Measurements from ENCODE around the gene CIAO3.

The CIAO3 gene

DNA sequence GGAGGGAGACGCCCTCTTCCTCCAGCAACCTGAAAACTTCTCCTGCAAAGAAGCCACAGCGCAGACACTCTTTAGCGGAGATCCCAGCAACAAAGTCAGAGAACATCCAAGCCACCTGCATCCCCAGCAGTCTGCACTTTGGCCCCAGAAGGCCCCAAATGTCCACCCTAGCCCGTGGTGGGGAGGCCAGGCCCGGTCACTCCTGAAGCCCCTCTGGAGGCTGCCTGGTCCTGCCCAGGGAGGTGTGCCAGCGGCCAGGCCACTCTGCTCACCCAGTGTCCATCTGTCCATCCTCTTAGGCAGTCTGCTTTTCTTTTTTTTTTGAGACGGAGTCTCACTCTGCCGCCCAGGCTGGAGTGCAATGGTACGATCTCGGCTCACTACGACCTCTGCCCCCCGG lies 8.5 kb downstream of the CIAO3 start:
- DNase-seq (ENCODE audit: low spot score) = no peak
- in situ Hi-C loops (cut with MboI; ENCODE audit: low sequenced_read_pairs, unreplicated experiment) = no loop called here
- no peak for TF ChIP-seq CTCF (IDR thresholded peaks at IDR 0.05; ENCODE audit: borderline replicate concordance, control extremely low read depth, extremely low read depth, insufficient read depth, missing control alignments)

- DNase-seq (ENCODE audit: low spot score) = no peak
- in situ Hi-C loops (cut with MboI; ENCODE audit: low sequenced_read_pairs, unreplicated experiment) = no loop called here
- no peak for TF ChIP-seq CTCF (IDR thresholded peaks at IDR 0.05; ENCODE audit: borderline replicate concordance, control extremely low read depth, extremely low read depth, insufficient read depth, missing control alignments)
Measured at GRCh38 chr16:730666-731509, 9.9 kb downstream of the CIAO3 start.

GRCh38 chr16:729768-730665 lies 10.8 kb downstream of the CIAO3 start:
- no peak for DNase-seq (ENCODE audit: low spot score)
- TF ChIP-seq CTCF (IDR thresholded peaks at IDR 0.05; ENCODE audit: borderline replicate concordance, control extremely low read depth, extremely low read depth, insufficient read depth, missing control alignments) = no peak
- in situ Hi-C loops (cut with MboI; ENCODE audit: low sequenced_read_pairs, unreplicated experiment) = no loop called here

GRCh38 chr16:728890-729744 lies 11.7 kb downstream of the CIAO3 start:
- in situ Hi-C loops (cut with MboI; ENCODE audit: low sequenced_read_pairs, unreplicated experiment) = no loop called here
- DNase-seq (ENCODE audit: low spot score) = no peak

GRCh38 chr16:728131-728889 lies 12.5 kb downstream of the CIAO3 start:
- no peak for TF ChIP-seq CTCF (IDR thresholded peaks at IDR 0.05; ENCODE audit: borderline replicate concordance, control extremely low read depth, extremely low read depth, insufficient read depth, missing control alignments)
- in situ Hi-C loops (cut with MboI; ENCODE audit: low sequenced_read_pairs, unreplicated experiment) = no loop called here
- DNase-seq (ENCODE audit: low spot score) = peak; percentile 88

More at GRCh38 chr16:728890-729744, 11.7 kb downstream of the CIAO3 start:
- TF ChIP-seq CTCF (IDR thresholded peaks at IDR 0.05; ENCODE audit: borderline replicate concordance, control extremely low read depth, extremely low read depth, insufficient read depth, missing control alignments) = no peak
